22Rv1 (cell line): ENCODE data around the gene NINL.

Source experiments
- CTCF ChIP-seq: fragments of 450-650 bp; IDR thresholded peaks from 2 replicates; pipeline ENCODE4 v1.5.1; 2017; ENCODE audit warnings: mild to moderate bottlenecking
- ZFX ChIP-seq: fragments of 450-650 bp; IDR thresholded peaks from 2 replicates; pipeline ENCODE4 v1.6.1; 2017; ENCODE audit warnings: antibody characterized with exemption, borderline replicate concordance

- TF ChIP-seq ZFX (no peak), CTCF (no peak)
These were observed 55.9 kb downstream of the NINL start for GRCh38 chr20:25529295-25529951.
